Endothelial cell of umbilical vein (primary cell): ENCODE data around the gene MFSD6. TPM values are rescaled to one million over a fixed set of nuclear protein-coding genes. Genes with fewer than 3 reads are reported as not detected.

Experiments used
- BruUV-seq: library from RNA; stranded (reverse); fragments of 400-500 nt; replicated peaks from 2 replicates; lab custom pipeline; 2021; lab: Mats Ljungman, UMichigan
- CTCF ChIA-PET: fragments of 300-600, 350-600 bp; sonication (Branson Sonifier 250); formaldehyde crosslinking; loops from one replicate; lab custom pipeline; 2021; ENCODE audit warnings: antibody characterized with exemption, inconsistent platforms; lab: Charles Lee
- POLR2A ChIA-PET: fragments of 300-600, 350-600 bp; sonication (Branson Sonifier 250); formaldehyde crosslinking; loops from one replicate; lab custom pipeline; 2021; ENCODE audit warnings: antibody characterized with exemption, inconsistent platforms; lab: Charles Lee
- DNase-seq: peaks from one replicate; pipeline ENCODE4 v3.0.0-alpha.2; 2011; ENCODE audit warnings: low read depth, low spot score
- FAIRE-seq: peaks from 2 replicates; lab custom pipeline; 2011; peaks lifted over from hg19 to GRCh38; lab: Jason Lieb, UNC
- H2AFZ ChIP-seq: 2 replicates; pipeline ENCODE4 v1.6.0; 2012; ENCODE audit warnings: low read depth, low read length, control low read depth, inconsistent platforms
- H3K27ac ChIP-seq: 2 replicates; pipeline ENCODE4 v1.5.1; 2011; ENCODE audit warnings: low read depth, mild to moderate bottlenecking, control low read depth, low read length, moderate library complexity; ENCODE audit not compliant: insufficient read depth
- H3K27me3 ChIP-seq, 2 experiments: 2 replicates each; pipeline versions ENCODE4 v1.6.0 to v1.6.1; 2011; ENCODE audit warnings: low read length in 2 of 2, mixed read lengths in 1 of 2; ENCODE audit not compliant: control insufficient read depth in 2 of 2, insufficient read depth in 2 of 2
- H3K36me3 ChIP-seq, 2 experiments: 2 replicates in 1 of 2; 3 replicates in 1 of 2; pipeline ENCODE4 v1.5.1; 2011; ENCODE audit warnings: low read length in 2 of 2, mild to moderate bottlenecking in 1 of 2, moderate library complexity in 1 of 2; ENCODE audit not compliant: control insufficient read depth in 2 of 2, insufficient read depth in 2 of 2; ENCODE audit errors: extremely low read depth in 1 of 2
- H3K4me1 ChIP-seq: 3 replicates; pipeline ENCODE4 v1.5.1; 2011; ENCODE audit warnings: mild to moderate bottlenecking, low read length; ENCODE audit not compliant: control insufficient read depth, insufficient read depth; ENCODE audit errors: extremely low read depth
- H3K4me2 ChIP-seq: 2 replicates; pipeline ENCODE4 v1.6.1; 2011; ENCODE audit warnings: low read length, control low read depth, mixed read lengths; ENCODE audit not compliant: insufficient read depth
- H3K4me3 ChIP-seq, 3 experiments: fragments of 200-600 bp in 1 of 3; sonication (generic), shearing (Covaris generic) in 1 of 3; replicated peaks in 1 of 3; 2 replicates each; pipeline ENCODE4 v1.5.1; 2011 to 2016; ENCODE audit warnings: control low read depth in 3 of 3, low read length in 3 of 3, mild to moderate bottlenecking in 2 of 3, inconsistent platforms in 1 of 3, low read depth in 1 of 3, moderate library complexity in 1 of 3; ENCODE audit not compliant: insufficient read depth in 1 of 3
- H3K79me2 ChIP-seq: 2 replicates; pipeline ENCODE4 v1.6.0; 2012; ENCODE audit warnings: low read length, inconsistent platforms; ENCODE audit not compliant: control insufficient read depth, insufficient read depth
- H3K9ac ChIP-seq: replicated peaks from 2 replicates; pipeline ENCODE3; 2011; ENCODE audit warnings: low read length, control low read depth; ENCODE audit not compliant: insufficient read depth; ENCODE audit errors: extremely low read depth
- H3K9me1 ChIP-seq: replicated peaks from 3 replicates; pipeline ENCODE4 v1.6.0; 2011; ENCODE audit warnings: mild to moderate bottlenecking, low read length; ENCODE audit not compliant: control insufficient read depth, insufficient read depth; ENCODE audit errors: extremely low read depth
- H3K9me3 ChIP-seq: replicated peaks from 2 replicates; pipeline ENCODE4 v1.5.1; 2012; ENCODE audit warnings: low read length, inconsistent platforms; ENCODE audit not compliant: control insufficient read depth, insufficient read depth
- H4K20me1 ChIP-seq: replicated peaks from 2 replicates; pipeline ENCODE3; 2011; ENCODE audit warnings: mild to moderate bottlenecking, low read length; ENCODE audit not compliant: control insufficient read depth, insufficient read depth; ENCODE audit errors: extremely low read depth
- CTCF ChIP-seq, 2 donors: IDR thresholded peaks; 1 replicate in 1 of 2; 2 replicates in 1 of 2; pipeline ENCODE4 v1.5.1; 2011; ENCODE audit warnings: low read length in 2 of 2, mild to moderate bottlenecking in 2 of 2, moderate library complexity in 2 of 2, control low read depth in 1 of 2, inconsistent platforms in 1 of 2, low read depth in 1 of 2; ENCODE audit not compliant: insufficient read depth in 1 of 2; ENCODE audit errors: extremely low read depth in 1 of 2
- EZH2 ChIP-seq: IDR thresholded peaks from 2 replicates; pipeline ENCODE4 v1.6.1; 2012; ENCODE audit warnings: borderline replicate concordance, low read depth, mild to moderate bottlenecking, moderate library complexity, low read length, inconsistent platforms; ENCODE audit not compliant: severe bottlenecking
- FOS ChIP-seq: IDR thresholded peaks from 2 replicates; pipeline ENCODE4 v1.6.1; 2011; ENCODE audit warnings: mild to moderate bottlenecking, low read length, moderate library complexity, borderline replicate concordance; ENCODE audit not compliant: insufficient read depth
- GATA2 ChIP-seq: IDR thresholded peaks from 2 replicates; pipeline ENCODE4 v1.7.0; 2011; ENCODE audit warnings: low read depth, mild to moderate bottlenecking, moderate library complexity, mixed read lengths, low read length; ENCODE audit not compliant: insufficient read length, insufficient read depth
- JUN ChIP-seq: IDR thresholded peaks from 2 replicates; pipeline ENCODE4 v1.6.1; 2011; ENCODE audit warnings: borderline replicate concordance, low read depth; ENCODE audit not compliant: insufficient read length, insufficient read depth
- MAX ChIP-seq: IDR thresholded peaks from 2 replicates; pipeline ENCODE4 v1.6.1; 2011; ENCODE audit not compliant: insufficient read depth, insufficient read length
- MYC ChIP-seq: IDR thresholded peaks from one replicate; pipeline ENCODE4 v1.6.1; 2011; ENCODE audit warnings: mild to moderate bottlenecking, low read depth, low read length
- POLR2A ChIP-seq: IDR thresholded peaks from 2 replicates; pipeline ENCODE4 v1.6.1; 2012; ENCODE audit warnings: low read depth, mild to moderate bottlenecking, control low read depth, low read length
- POLR2AphosphoS5 ChIP-seq: IDR thresholded peaks from 2 replicates; pipeline ENCODE4 v1.6.1; 2012; ENCODE audit warnings: low read depth, mild to moderate bottlenecking, control low read depth, low read length, moderate library complexity; ENCODE audit not compliant: insufficient read depth
- dilution Hi-C: fragments of 300-500 bp; cut with MboI; formaldehyde crosslinking; loops from one replicate; pipeline ENCODE4 v1.15.0; 2019; ENCODE audit warnings: low sequenced_read_pairs; ENCODE audit not compliant: extremely low pct_ligation_motif_present
- intact Hi-C: fragments of 100-400 bp; cut with micrococcal nuclease; formaldehyde crosslinking; loops from one replicate; pipeline ENCODE4 v1.10.0; 2022
- polyA plus RNA-seq, 4 experiments: library from polyadenylated mRNA; depleted of rRNA in 3 of 4; stranded (reverse) in 3 of 4; unstranded in 1 of 4; fragments of >200 nt; gene quantifications; 2 replicates each; pipeline versions ENCODE4 v1.2.1 to v1.2.3, GENCODE V29; 2011 to 2012; ENCODE audit warnings: missing spikeins in 1 of 4
- total RNA-seq: library from RNA; stranded (reverse); gene quantifications from 2 replicates; pipeline ENCODE4 v1.2.3, GENCODE V29; 2021

Gene MFSD6
- total and polyA plus RNA-seq, 2 donors (not counting 3 experiments of a cell fraction or from before 2014, with no cell fraction given), result 4.3 to 4.5 TPM

- FAIRE-seq (no peak), DNase-seq (no peak)
- Histone ChIP-seq H3K4me3 (no peak overlapping the region), H3K27ac (no peak overlapping the region), H3K27me3 (no peaks in the 10 kb centered on the region), H3K9me1 (no peaks in the 10 kb centered on the region), H3K4me2 (no peak overlapping the region), H3K79me2 (no peaks in the 10 kb centered on the region), H3K9me3 (no peaks in the 10 kb centered on the region), H2AFZ (no peak overlapping the region), H4K20me1 (no peaks in the 10 kb centered on the region), H3K9ac (no peak overlapping the region), H3K4me1 (no peaks in the 10 kb centered on the region), H3K36me3 (no peaks in the 10 kb centered on the region)
- dilution Hi-C loops (no loop called here), intact Hi-C loops (no loop called here)
- BruUV-seq, result no TSS peak
- ChIA-PET POLR2A (no interaction called here), CTCF (no interaction called here)
- TF ChIP-seq POLR2A, result no peak
- TF ChIP-seq EZH2, result no peak
- TF ChIP-seq CTCF (IDR thresholded peaks at IDR 0.05; ENCODE audit: extremely low read depth in 1 of 2, insufficient read depth in 1 of 2, low read depth in 1 of 2, low read length in 2 of 2), result no peak
- no peak for TF ChIP-seq POLR2AphosphoS5
- TF ChIP-seq JUN, result no peak
- no peak for TF ChIP-seq FOS
- TF ChIP-seq MYC, result no peak
- TF ChIP-seq MAX, result no peak
- no peak for TF ChIP-seq GATA2
These were observed 78.0 kb downstream of the MFSD6 start for GRCh38 chr2:190486037-190486623.
